ACC112 (cell line): ENCODE data around the gene C3orf22.

ENCODE experiments used
- H2AFZ ChIP-seq: fragments of 200-600 bp; sonication (generic); one replicate; pipeline ENCODE4 v1.6.0; 2017; ENCODE audit warnings: antibody characterized with exemption, low read length; ENCODE audit not compliant: unreplicated experiment
- H3K27ac ChIP-seq: fragments of 200-600 bp; sonication (generic); 2 replicates; pipeline ENCODE4 v1.5.1; 2014; ENCODE audit warnings: low read depth, mild to moderate bottlenecking, antibody characterized with exemption, low read length, moderate library complexity
- H3K27me3 ChIP-seq: fragments of 200-600 bp; sonication (generic); 2 replicates; pipeline ENCODE4 v1.6.1; 2014; ENCODE audit warnings: mild to moderate bottlenecking, antibody characterized with exemption, low read length, moderate library complexity, mixed read lengths; ENCODE audit not compliant: insufficient read depth
- H3K36me3 ChIP-seq: fragments of 200-600 bp; sonication (generic); 2 replicates; pipeline ENCODE4 v1.6.1; 2016; ENCODE audit warnings: mild to moderate bottlenecking, antibody characterized with exemption, low read length, moderate library complexity, mixed read lengths; ENCODE audit not compliant: insufficient read depth
- H3K4me1 ChIP-seq: fragments of 200-600 bp; sonication (generic); one replicate; pipeline ENCODE4 v1.6.1; 2016; ENCODE audit warnings: low read length, mixed read lengths; ENCODE audit not compliant: insufficient read depth, unreplicated experiment, control insufficient read depth
- H3K4me3 ChIP-seq: fragments of 200-600 bp; sonication (generic); 2 replicates; pipeline ENCODE4 v1.5.1; 2014; ENCODE audit warnings: mild to moderate bottlenecking, low read depth, low read length
- H3K79me2 ChIP-seq: fragments of 200-600 bp; sonication (generic); one replicate; pipeline ENCODE4 v1.6.0; 2016; ENCODE audit warnings: low read length; ENCODE audit not compliant: control insufficient read depth, unreplicated experiment, insufficient read depth

The C3orf22 gene

DNA sequence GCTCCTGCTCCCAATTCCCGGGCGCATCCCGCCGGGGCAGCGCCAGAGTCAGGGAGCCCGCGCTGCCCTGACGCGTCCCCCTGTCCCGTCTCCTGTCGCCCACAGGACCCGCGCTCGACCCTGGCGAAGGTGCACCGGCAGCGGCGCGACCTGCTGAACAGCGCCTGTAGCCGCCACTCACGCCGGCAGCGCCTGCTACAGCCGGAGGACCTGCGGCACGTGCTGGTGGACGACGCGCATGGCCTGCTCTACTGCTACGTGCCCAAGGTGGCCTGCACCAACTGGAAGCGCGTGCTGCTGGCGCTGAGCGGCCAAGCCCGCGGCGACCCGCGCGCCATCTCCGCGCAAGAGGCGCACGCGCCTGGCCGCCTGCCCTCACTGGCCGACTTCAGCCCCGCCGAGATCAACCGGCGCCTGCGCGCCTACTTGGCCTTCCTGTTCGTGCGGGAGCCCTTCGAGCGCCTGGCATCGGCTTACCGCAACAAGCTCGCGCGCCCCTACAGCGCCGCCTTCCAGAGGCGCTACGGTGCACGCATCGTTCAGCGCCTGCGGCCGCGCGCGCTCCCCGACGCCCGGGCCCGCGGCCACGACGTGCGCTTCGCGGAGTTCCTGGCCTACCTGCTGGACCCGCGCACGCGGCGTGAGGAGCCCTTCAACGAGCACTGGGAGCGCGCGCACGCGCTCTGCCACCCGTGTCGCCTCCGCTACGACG, 16.9 kb downstream of the C3orf22 start:
- H2AFZ ChIP-seq, result no peak overlapping the region
- H3K4me1 ChIP-seq, result peaks cover 19% of the 10 kb centered on the region
- no peaks in the 10 kb centered on the region for H3K79me2 ChIP-seq
- H3K27ac ChIP-seq, result no peak overlapping the region
- H3K36me3 ChIP-seq, result no peaks in the 10 kb centered on the region
- H3K4me3 ChIP-seq, result peak overlapping the region; percentile 43; the same call in 1 of the 2 replicates
- peaks cover 39% of the 10 kb centered on the region for H3K27me3 ChIP-seq

DNA sequence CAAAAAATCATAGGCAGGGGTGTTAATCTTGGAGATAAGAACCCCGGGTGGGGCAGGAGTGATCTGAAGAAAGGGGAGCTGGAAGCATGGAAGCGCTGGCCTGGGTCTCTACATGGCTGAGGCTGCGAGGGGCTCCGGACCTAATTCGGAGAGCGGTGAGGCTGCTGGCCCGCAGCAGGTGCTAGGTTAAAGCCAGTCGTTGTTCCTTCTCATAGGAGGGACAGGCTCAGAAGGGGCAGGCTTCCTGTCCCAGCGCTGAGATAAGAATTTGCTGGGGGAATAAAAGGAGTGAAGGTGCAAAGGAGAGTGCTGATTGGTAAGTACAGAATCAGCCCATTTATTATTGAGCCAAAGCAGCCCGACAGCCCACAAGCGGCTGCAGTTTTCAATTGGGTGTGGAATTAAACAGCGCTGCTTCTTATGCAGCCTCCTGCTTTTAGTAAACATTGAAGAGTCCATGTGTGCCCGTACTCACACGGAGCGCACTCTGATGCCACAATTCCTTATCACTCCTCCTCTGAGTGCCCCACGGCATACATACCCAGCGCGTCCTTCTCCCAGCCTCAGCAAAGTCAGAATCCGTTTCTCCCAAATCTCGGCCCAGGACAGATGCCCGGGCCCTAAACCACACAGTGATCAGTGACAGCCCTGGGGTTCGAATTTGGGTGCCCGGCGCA, 17.6 kb downstream of the C3orf22 start:
- Histone ChIP-seq H3K79me2 (no peaks in the 10 kb centered on the region), H3K36me3 (no peaks in the 10 kb centered on the region), H3K4me3 (peak overlapping the region; percentile 43), H3K4me1 (peaks cover 19% of the 10 kb centered on the region), H3K27me3 (peaks cover 41% of the 10 kb centered on the region), H3K27ac (peak overlapping the region; percentile 64), H2AFZ (peak overlapping the region; percentile 4)

DNA sequence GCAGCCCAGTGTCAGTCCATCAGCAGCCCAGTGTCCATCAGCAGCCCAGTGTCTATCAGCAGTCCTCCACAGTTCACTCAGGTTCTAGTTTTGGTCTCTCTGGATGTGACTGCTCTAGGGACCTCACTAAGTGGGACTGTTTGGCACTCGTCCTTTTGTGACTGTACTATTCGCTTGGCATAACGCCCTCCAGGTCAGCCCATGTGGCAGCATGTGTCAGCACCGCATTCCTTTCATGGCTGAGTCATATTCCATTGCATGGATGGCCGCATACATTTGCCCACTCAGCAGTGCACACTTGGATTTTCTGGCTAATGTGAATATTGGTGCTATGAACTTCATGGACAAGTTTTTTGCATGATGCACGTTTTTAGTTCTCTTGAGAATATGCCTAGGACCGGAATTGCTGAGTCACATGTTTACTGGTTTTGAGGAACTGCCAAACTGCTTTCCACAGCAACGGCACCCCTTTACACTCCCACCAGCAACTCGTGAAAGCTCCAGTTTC, 18.3 kb downstream of the C3orf22 start:
- H3K79me2 ChIP-seq, result no peaks in the 10 kb centered on the region
- no peaks in the 10 kb centered on the region for H3K36me3 ChIP-seq
- H3K27ac ChIP-seq, result peak overlapping the region; percentile 64
- peak overlapping the region; percentile 43 for H3K4me3 ChIP-seq
- no peak overlapping the region for H2AFZ ChIP-seq
- peaks cover 19% of the 10 kb centered on the region for H3K4me1 ChIP-seq
- H3K27me3 ChIP-seq, result peaks cover 48% of the 10 kb centered on the region

DNA sequence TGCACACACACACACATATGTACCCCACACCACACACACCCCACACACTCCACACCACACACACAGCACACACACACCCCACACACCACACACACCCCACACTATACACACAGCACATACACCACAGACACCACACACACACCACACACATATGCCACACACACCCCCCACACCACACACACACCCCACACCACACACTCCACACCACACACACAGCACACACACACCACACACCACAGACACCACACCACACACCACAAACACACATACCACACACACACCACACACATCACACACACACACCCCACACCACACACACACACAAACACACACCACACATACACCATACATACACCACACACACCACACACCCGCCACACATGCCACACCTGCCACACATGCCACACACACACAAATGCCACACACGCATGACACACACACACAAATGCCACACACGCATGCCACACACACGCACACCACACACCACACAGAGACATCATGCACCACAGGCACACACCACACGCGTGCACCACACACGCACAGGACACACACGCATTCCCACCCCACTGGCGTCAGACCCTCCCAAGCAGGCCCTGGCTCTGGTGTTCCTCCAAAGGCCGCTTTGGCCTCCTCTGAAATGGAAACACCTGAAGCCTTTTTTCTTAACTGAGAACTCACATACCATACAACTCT, 19.0 kb downstream of the C3orf22 start:
- Histone ChIP-seq H3K27ac (peak overlapping the region; percentile 33; the same call in 1 of the 2 replicates), H3K4me3 (no peak overlapping the region), H3K79me2 (no peaks in the 10 kb centered on the region), H3K36me3 (no peaks in the 10 kb centered on the region), H3K4me1 (peaks cover 19% of the 10 kb centered on the region), H3K27me3 (peaks cover 55% of the 10 kb centered on the region), H2AFZ (no peak overlapping the region)

DNA sequence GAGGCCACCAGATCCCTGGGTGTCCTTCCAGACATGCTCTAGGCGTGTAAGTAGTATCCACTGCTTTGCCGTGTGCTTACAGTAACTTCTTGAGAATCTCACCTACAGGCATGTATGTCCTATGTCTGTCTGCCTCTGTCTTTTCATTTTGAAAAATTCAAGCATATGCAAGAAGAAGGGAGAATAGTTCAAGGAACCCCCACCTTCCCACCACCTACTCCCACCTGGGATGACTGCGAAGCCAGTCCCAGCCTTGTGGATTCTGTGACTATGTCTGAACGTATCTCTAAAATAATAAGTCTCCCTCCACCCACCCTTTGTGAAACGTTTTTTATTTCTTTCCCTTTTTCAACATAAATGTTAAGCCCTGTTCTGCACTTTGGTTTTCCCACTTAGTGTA, 19.8 kb downstream of the C3orf22 start:
- peaks cover 19% of the 10 kb centered on the region for H3K4me1 ChIP-seq
- no peak overlapping the region for H2AFZ ChIP-seq
- peaks cover 63% of the 10 kb centered on the region for H3K27me3 ChIP-seq
- H3K79me2 ChIP-seq, result no peaks in the 10 kb centered on the region
- H3K4me3 ChIP-seq, result no peak overlapping the region
- H3K27ac ChIP-seq, result no peak overlapping the region
- H3K36me3 ChIP-seq, result no peaks in the 10 kb centered on the region

DNA sequence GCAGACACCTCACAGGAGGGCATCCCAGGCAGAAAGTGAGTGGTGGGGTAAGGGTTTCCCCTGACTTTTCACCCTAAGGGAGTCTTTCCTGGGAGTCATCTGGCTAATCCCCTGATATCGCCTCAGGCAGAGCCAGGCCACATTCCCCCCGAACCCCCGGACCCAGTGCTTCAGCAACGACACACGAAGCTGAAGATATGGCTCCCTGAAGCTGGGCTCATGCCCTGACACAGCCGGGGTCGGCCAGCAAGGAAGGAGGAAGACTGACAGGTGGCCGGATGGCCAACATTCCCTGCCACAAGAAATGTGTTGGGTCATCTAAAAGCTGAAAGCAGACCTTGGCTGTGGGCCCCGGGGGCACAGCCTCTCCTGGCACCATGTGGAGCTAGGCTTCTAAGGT, 20.4 kb downstream of the C3orf22 start:
- Histone ChIP-seq H2AFZ (no peak overlapping the region), H3K27ac (no peak overlapping the region), H3K79me2 (no peaks in the 10 kb centered on the region), H3K27me3 (peaks cover 69% of the 10 kb centered on the region), H3K36me3 (no peaks in the 10 kb centered on the region), H3K4me3 (no peak overlapping the region), H3K4me1 (peaks cover 19% of the 10 kb centered on the region)

DNA sequence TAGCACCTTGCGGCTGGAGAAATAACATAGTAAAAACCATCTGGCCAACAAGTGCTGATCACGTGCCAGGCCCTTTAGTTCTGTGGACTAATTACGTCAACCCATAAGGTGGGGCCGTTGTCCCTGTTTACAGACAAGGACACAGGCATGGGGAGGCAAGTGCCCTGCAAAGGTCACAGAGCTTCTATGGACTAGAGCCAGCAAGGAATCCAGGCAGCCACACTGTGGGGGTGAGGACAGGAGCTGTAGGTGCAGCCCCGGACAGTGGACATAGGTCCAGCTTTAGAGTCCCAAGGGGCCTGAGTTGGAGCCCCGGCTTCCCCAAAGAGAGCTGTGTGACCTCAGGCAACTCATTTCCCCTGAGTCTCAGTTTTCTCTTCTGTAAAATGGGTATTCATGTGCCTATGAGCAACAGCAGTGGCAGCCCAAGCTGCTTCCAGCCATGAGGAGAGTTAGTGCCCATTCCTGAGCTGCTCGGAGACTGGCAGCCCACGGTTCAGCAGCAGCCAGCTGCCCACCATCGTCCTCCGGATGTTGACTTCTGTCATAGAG, 20.9 kb downstream of the C3orf22 start:
- H3K4me3 ChIP-seq, result no peak overlapping the region
- H2AFZ ChIP-seq, result no peak overlapping the region
- H3K27ac ChIP-seq, result no peak overlapping the region
- no peaks in the 10 kb centered on the region for H3K36me3 ChIP-seq
- no peaks in the 10 kb centered on the region for H3K79me2 ChIP-seq
- peaks cover 19% of the 10 kb centered on the region for H3K4me1 ChIP-seq
- H3K27me3 ChIP-seq, result peaks cover 69% of the 10 kb centered on the region

DNA sequence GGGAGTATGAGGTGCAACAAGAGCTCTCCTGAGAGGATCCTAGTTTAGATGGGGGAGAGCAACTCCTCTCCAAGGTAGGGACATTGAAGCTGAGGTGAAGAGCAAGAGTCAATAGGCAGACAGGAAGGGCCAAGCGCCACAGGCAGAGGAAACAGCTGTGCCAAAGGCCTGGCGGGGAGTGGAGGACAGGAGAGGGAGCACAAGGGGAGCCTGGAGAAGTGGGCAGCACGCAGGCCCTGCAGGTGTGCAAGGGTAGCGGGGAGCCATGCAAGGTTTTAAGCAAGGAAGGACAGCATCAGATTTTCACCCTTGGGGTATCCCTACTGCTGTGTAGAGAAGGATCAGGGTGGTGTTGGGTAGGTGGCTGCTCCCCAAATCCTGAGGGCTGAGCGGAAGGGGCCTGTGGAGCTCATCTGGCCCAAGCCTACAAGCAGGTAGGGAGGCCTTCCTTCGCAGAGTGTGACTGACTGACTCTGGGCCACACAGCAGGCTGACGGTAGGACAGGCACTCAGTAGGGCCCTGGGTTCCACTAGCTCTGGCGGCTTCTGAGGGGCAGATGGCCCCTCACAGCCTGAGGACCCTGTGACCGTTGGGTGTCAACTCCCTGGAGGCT, 21.5 kb downstream of the C3orf22 start:
- Histone ChIP-seq H3K4me3 (no peak overlapping the region), H3K79me2 (no peaks in the 10 kb centered on the region), H3K4me1 (peaks cover 19% of the 10 kb centered on the region), H2AFZ (no peak overlapping the region), H3K27me3 (peaks cover 69% of the 10 kb centered on the region), H3K36me3 (no peaks in the 10 kb centered on the region), H3K27ac (no peak overlapping the region)

DNA sequence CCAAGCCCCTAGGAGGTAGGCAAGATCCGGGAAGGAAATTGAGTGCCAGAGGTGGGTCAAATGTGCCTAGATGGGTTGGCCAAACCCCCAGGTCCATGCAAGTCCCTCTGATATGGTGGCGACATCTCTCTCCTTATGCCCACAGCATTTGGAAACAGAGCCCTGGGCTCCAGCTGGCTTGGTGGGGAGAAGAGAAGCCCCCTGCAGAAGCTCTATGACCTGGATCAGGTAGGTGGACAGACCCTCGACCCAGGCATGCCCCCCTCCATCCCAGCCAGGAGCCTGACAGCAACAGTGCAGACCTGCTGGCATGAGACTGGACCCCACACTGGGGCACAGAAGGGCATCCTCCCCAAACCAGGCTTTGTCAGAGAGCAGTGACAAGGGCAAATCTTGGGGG, 22.6 kb downstream of the C3orf22 start:
- Histone ChIP-seq H2AFZ (no peak overlapping the region), H3K4me3 (no peak overlapping the region), H3K4me1 (peaks cover 12% of the 10 kb centered on the region), H3K79me2 (no peaks in the 10 kb centered on the region), H3K27ac (no peak overlapping the region), H3K36me3 (no peaks in the 10 kb centered on the region), H3K27me3 (peaks cover 67% of the 10 kb centered on the region)

DNA sequence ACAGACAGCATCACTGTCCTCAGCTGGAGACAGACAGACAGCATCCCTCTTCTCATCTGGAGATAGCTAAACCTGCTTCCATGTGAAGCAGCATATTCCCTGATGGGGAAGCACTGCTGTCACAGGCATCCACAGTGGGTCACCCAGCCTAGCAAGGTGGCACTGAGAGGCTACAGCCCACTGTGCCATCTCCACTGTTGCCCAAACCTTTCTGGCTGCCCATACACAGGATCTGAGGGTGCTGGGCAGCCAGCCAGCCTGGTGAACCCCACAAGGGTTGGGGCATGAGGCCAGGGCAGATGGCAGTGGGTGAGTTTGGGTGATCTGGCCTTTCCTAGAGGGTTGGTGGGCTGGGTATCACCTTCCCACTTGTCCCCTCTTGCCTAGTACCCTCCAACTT, 23.1 kb downstream of the C3orf22 start:
- Histone ChIP-seq H3K36me3 (no peaks in the 10 kb centered on the region), H3K4me1 (peaks cover 7% of the 10 kb centered on the region), H3K27ac (no peak overlapping the region), H3K27me3 (peaks cover 66% of the 10 kb centered on the region), H3K79me2 (no peaks in the 10 kb centered on the region), H3K4me3 (no peak overlapping the region), H2AFZ (no peak overlapping the region)
